H1 (cell line): ENCODE results near the gene G6PC1. TPM values are rescaled to one million over a fixed set of nuclear protein-coding genes. Genes with fewer than 3 reads are reported as not detected.

ENCODE experiments used
- CTCF ChIA-PET: fragments of 300-600 bp; sonication (Branson Sonifier 250); formaldehyde crosslinking; loops from one replicate; lab custom pipeline; 2021; ENCODE audit not compliant: partially characterized antibody; lab: Charles Lee
- POLR2A ChIA-PET: fragments of 300-600 bp; sonication (Branson Sonifier 250); formaldehyde crosslinking; loops from one replicate; lab custom pipeline; 2021; ENCODE audit warnings: inconsistent platforms; ENCODE audit not compliant: partially characterized antibody; lab: Charles Lee
- DNase-seq, 2 experiments: peaks; one replicate each; pipeline versions ENCODE4 v3.0.0 to v3.0.0-alpha.2; 2010 to 2022; ENCODE audit warnings: low spot score in 2 of 2, low read depth in 1 of 2, mixed read lengths in 1 of 2
- FAIRE-seq: peaks from 2 replicates; lab custom pipeline; 2011; peaks lifted over from hg19 to GRCh38; lab: Jason Lieb, UNC
- H2AFZ ChIP-seq: 2 replicates; pipeline ENCODE4 v1.8.1; 2012; ENCODE audit warnings: low read length, inconsistent platforms
- H2AK5ac ChIP-seq: 2 replicates; pipeline ENCODE4 v1.6.1; 2013; ENCODE audit warnings: low read depth, low read length
- H2BK120ac ChIP-seq: replicated peaks from 2 replicates; pipeline ENCODE3; 2013; ENCODE audit warnings: low read depth, low read length, inconsistent platforms
- H2BK12ac ChIP-seq: 2 replicates; pipeline ENCODE4 v1.6.1; 2013; ENCODE audit warnings: low read depth, low read length
- H2BK15ac ChIP-seq: 2 replicates; pipeline ENCODE4 v1.6.1; 2013; ENCODE audit warnings: low read length
- H2BK20ac ChIP-seq: 2 replicates; pipeline ENCODE4 v1.6.1; 2013; ENCODE audit warnings: low read length
- H2BK5ac ChIP-seq: 2 replicates; pipeline ENCODE4 v1.6.1; 2013; ENCODE audit warnings: low read depth, low read length
- H3K14ac ChIP-seq: 2 replicates; pipeline ENCODE4 v1.6.1; 2013; ENCODE audit warnings: inconsistent platforms; ENCODE audit not compliant: insufficient read length
- H3K18ac ChIP-seq: 2 replicates; pipeline ENCODE4 v1.6.1; 2013; ENCODE audit warnings: low read length; ENCODE audit errors: extremely low read depth
- H3K23ac ChIP-seq: 2 replicates; pipeline ENCODE4 v1.6.1; 2013; ENCODE audit warnings: inconsistent platforms; ENCODE audit not compliant: insufficient read length
- H3K23me2 ChIP-seq: 2 replicates; pipeline ENCODE4 v1.6.1; 2013; ENCODE audit warnings: low read depth, low read length
- H3K27ac ChIP-seq: 2 replicates; pipeline ENCODE4 v1.6.1; 2011; ENCODE audit warnings: low read depth, low read length, inconsistent platforms
- H3K27me3 ChIP-seq, 4 experiments: replicated peaks in 1 of 4; 1 replicate in 1 of 4; 2 replicates in 3 of 4; pipeline versions ENCODE4 v1.6.1 to v1.8.1; 2011 to 2013; ENCODE audit warnings: low read length in 3 of 4, mild to moderate bottlenecking in 3 of 4, inconsistent platforms in 2 of 4, mixed read lengths in 2 of 4, moderate library complexity in 1 of 4; ENCODE audit not compliant: control insufficient read depth in 3 of 4, insufficient read depth in 3 of 4; ENCODE audit errors: extremely low read depth in 1 of 4
- H3K36me3 ChIP-seq, 4 experiments: 2 replicates each; pipeline versions ENCODE4 v1.6.1 to v1.8.1; 2011 to 2013; ENCODE audit warnings: mild to moderate bottlenecking in 4 of 4, low read length in 3 of 4, moderate library complexity in 2 of 4, control low read depth in 1 of 4, inconsistent platforms in 1 of 4; ENCODE audit not compliant: insufficient read depth in 4 of 4, control insufficient read depth in 2 of 4
- H3K4ac ChIP-seq: replicated peaks from 2 replicates; pipeline ENCODE3; 2013; ENCODE audit warnings: low read length, low read depth, mixed read lengths, inconsistent platforms; ENCODE audit not compliant: insufficient read length
- H3K4me1 ChIP-seq, 4 experiments: replicated peaks in 1 of 4; 1 replicate in 1 of 4; 2 replicates in 3 of 4; pipeline versions ENCODE4 v1.6.1 to v1.8.1; 2011 to 2013; ENCODE audit warnings: low read length in 3 of 4, inconsistent platforms in 2 of 4, mixed read lengths in 1 of 4; ENCODE audit not compliant: insufficient read depth in 4 of 4, control insufficient read depth in 3 of 4
- H3K4me2 ChIP-seq, 2 experiments: 2 replicates each; pipeline versions ENCODE4 v1.6.1 to v1.8.1; 2011 to 2013; ENCODE audit warnings: low read depth in 2 of 2, low read length in 2 of 2, control low read depth in 1 of 2, inconsistent platforms in 1 of 2, mild to moderate bottlenecking in 1 of 2; ENCODE audit not compliant: insufficient read depth in 1 of 2
- H3K4me3 ChIP-seq, 4 experiments: fragments of 200-600, 300-600 bp in 1 of 4; sonication (generic), shearing (Covaris generic), sonication (Bioruptor Twin) in 1 of 4; 2 replicates each; pipeline versions ENCODE4 v1.5.1 to v1.8.1; 2011 to 2016; ENCODE audit warnings: low read length in 4 of 4, low read depth in 3 of 4, control low read depth in 2 of 4, inconsistent platforms in 2 of 4, mild to moderate bottlenecking in 2 of 4, mixed read lengths in 1 of 4, moderate library complexity in 1 of 4; ENCODE audit not compliant: insufficient read depth in 2 of 4; ENCODE audit errors: extremely low read depth in 1 of 4
- H3K56ac ChIP-seq: replicated peaks from 2 replicates; pipeline ENCODE3; 2013; ENCODE audit warnings: low read depth, mild to moderate bottlenecking, mixed read lengths, low read length, inconsistent platforms; ENCODE audit not compliant: insufficient read length
- H3K79me1 ChIP-seq: 2 replicates; pipeline ENCODE4 v1.6.1; 2013; ENCODE audit warnings: low read depth, low read length, control low read depth
- H3K79me2 ChIP-seq, 2 experiments: 2 replicates each; pipeline versions ENCODE4 v1.6.1 to v1.8.1; 2012 to 2013; ENCODE audit warnings: low read length in 2 of 2, mild to moderate bottlenecking in 2 of 2, inconsistent platforms in 1 of 2; ENCODE audit not compliant: insufficient read depth in 2 of 2, control insufficient read depth in 1 of 2
- H3K9ac ChIP-seq, 4 experiments: replicated peaks in 1 of 4; 1 replicate in 1 of 4; 2 replicates in 3 of 4; pipeline versions ENCODE4 v1.6.1 to v1.8.1; 2011 to 2013; ENCODE audit warnings: low read depth in 3 of 4, low read length in 3 of 4, control low read depth in 2 of 4, mild to moderate bottlenecking in 2 of 4, moderate library complexity in 2 of 4, inconsistent platforms in 1 of 4; ENCODE audit errors: extremely low read depth in 1 of 4
- H3K9me3 ChIP-seq, 2 experiments: 2 replicates each; pipeline versions ENCODE4 v1.6.1 to v1.8.1; 2012 to 2013; ENCODE audit warnings: mild to moderate bottlenecking in 2 of 2, moderate library complexity in 2 of 2, control low read depth in 1 of 2, inconsistent platforms in 1 of 2, low read depth in 1 of 2, low read length in 1 of 2, mixed read lengths in 1 of 2; ENCODE audit not compliant: insufficient read depth in 2 of 2
- H4K20me1 ChIP-seq, 2 experiments: replicated peaks in 1 of 2; 2 replicates each; pipeline versions ENCODE3 to v1.8.1; 2011 to 2013; ENCODE audit warnings: inconsistent platforms in 2 of 2, low read length in 2 of 2, mild to moderate bottlenecking in 1 of 2; ENCODE audit not compliant: insufficient read depth in 2 of 2, control insufficient read depth in 1 of 2
- H4K5ac ChIP-seq: 2 replicates; pipeline ENCODE4 v1.6.1; 2013; ENCODE audit warnings: low read length, low read depth, mixed read lengths, inconsistent platforms; ENCODE audit not compliant: insufficient read length
- H4K8ac ChIP-seq: 2 replicates; pipeline ENCODE4 v1.8.0; 2013; ENCODE audit warnings: mild to moderate bottlenecking, moderate library complexity, low read length, inconsistent platforms; ENCODE audit not compliant: insufficient read depth; ENCODE audit errors: extremely low read depth
- H4K91ac ChIP-seq: replicated peaks from 2 replicates; pipeline ENCODE3; 2013; ENCODE audit warnings: low read length, mixed read lengths, inconsistent platforms; ENCODE audit not compliant: insufficient read length
- WGBS, 2 experiments: shearing (Covaris generic) in 1 of 2; methylation state at CpG; one replicate each; pipeline versions ENCODE4 v1.1.6 to v1.1.7; 2013 to 2015; ENCODE audit warnings: low lambda C conversion rate in 2 of 2, mixed read lengths in 2 of 2, inconsistent platforms in 1 of 2, low coverage in 1 of 2, missing lambda C conversion rate in 1 of 2; ENCODE audit not compliant: insufficient replicate concordance in 2 of 2, insufficient coverage in 1 of 2, insufficient read length in 1 of 2; ENCODE audit errors: extremely low coverage in 1 of 2, missing lambda C conversion rate in 1 of 2; 5-methylcytosine and 5-hydroxymethylcytosine counted together
- polyA plus RNA-seq, 7 experiments: library from polyadenylated mRNA; depleted of rRNA in 3 of 7; stranded (reverse) in 5 of 7; unstranded in 2 of 7; fragments of >200 nt in 5 of 7; fragments of 200-250 nt in 2 of 7; gene quantifications; 1 replicate in 5 of 7; 2 replicates in 1 of 7; 4 replicates in 1 of 7; pipeline versions ENCODE4 v1.2.1 to v1.2.3, GENCODE V29; 2011 to 2013; ENCODE audit warnings: missing spikeins in 2 of 7, mixed read lengths in 2 of 7
- total RNA-seq: library from RNA; stranded (reverse); fragmentation: NEBNext Ultra II Directional; extraction: Animal tissue kit (Norgen Biotek cat#: 25700); gene quantifications from 2 replicates; pipeline ENCODE4 v1.2.1, GENCODE V29; 2021

G6PC1 gene
- total and polyA plus RNA-seq, 2 of the 8 experiments (the other 6 are each of a cell fraction or from before 2014, with no cell fraction given): 0.02 TPM; not detected in 1

- H2BK12ac ChIP-seq: no peak overlapping the region
- DNase-seq: no peak
- H3K4me1 ChIP-seq: no peaks in the 10 kb centered on the region
- H3K79me2 ChIP-seq: no peaks in the 10 kb centered on the region
- H4K91ac ChIP-seq: no peak overlapping the region
- no peaks in the 10 kb centered on the region for H3K9me3 ChIP-seq
- no peaks in the 10 kb centered on the region for H3K23me2 ChIP-seq
- no peak overlapping the region for H2BK20ac ChIP-seq
- no peak overlapping the region for H3K14ac ChIP-seq
- ChIA-PET CTCF (interaction anchor here (1.1 to 1.5 kb wide), 2 partner anchors 21 to 105 kb away, joined by 3 read pairs; no protein-coding TSS in a partner anchor), POLR2A (interaction anchor here (1.9 to 2.0 kb wide), 2 partner anchors 12 to 48 kb away, joined by 6 to 7 read pairs; partner anchors contain the start of gene RPL27)
- H2BK15ac ChIP-seq: no peak overlapping the region
- H3K23ac ChIP-seq: no peak overlapping the region
- H2BK120ac ChIP-seq: no peak overlapping the region
- H3K18ac ChIP-seq: no peak overlapping the region
- no peak overlapping the region for H3K4me3 ChIP-seq
- H2AFZ ChIP-seq: no peak overlapping the region
- 92% methylated on average over 13 of the region's 13 CpGs; no CpG with 5 or more reads in 1 of the 2 experiments for WGBS, 2 experiments
- no peak overlapping the region for H3K4me2 ChIP-seq
- H3K36me3 ChIP-seq: peaks cover 10 to 41% (median 27%) of the 10 kb centered on the region in 4 experiments
- H3K9ac ChIP-seq: no peak overlapping the region
- FAIRE-seq: no peak
- H3K4ac ChIP-seq: no peak overlapping the region
- no peak overlapping the region for H4K8ac ChIP-seq
- no peak overlapping the region for H3K27ac ChIP-seq
- H3K56ac ChIP-seq: no peak overlapping the region
- H2BK5ac ChIP-seq: no peak overlapping the region
- no peaks in the 10 kb centered on the region for H4K20me1 ChIP-seq
- no peak overlapping the region for H4K5ac ChIP-seq
- H3K27me3 ChIP-seq: no peaks in the 10 kb centered on the region
- H3K79me1 ChIP-seq: no peaks in the 10 kb centered on the region
- H2AK5ac ChIP-seq: no peak overlapping the region
Observed at GRCh38 chr17:42950044-42950783, 49.6 kb downstream of the G6PC1 start.
